H1 (cell line): ENCODE measurements around the gene SFMBT2. TPM values are rescaled to one million over a fixed set of nuclear protein-coding genes. Genes with fewer than 3 reads are reported as not detected.

Source experiments
- ASH2L ChIP-seq: fragments of 200-600, 300-600 bp; sonication (generic); IDR thresholded peaks from one replicate; pipeline ENCODE4 v1.7.1; 2017; ENCODE audit warnings: low read length
- CTBP2 ChIP-seq: IDR thresholded peaks from 2 replicates; pipeline ENCODE4 v1.7.0; 2011; ENCODE audit warnings: borderline replicate concordance, mild to moderate bottlenecking, moderate library complexity, mixed read lengths, low read length; ENCODE audit not compliant: insufficient read depth, insufficient read length
- TAF1 ChIP-seq: IDR thresholded peaks from 2 replicates; pipeline ENCODE4 v1.6.1; 2011; ENCODE audit warnings: mild to moderate bottlenecking, low read depth, low read length
- polyA plus RNA-seq, 7 experiments: library from polyadenylated mRNA; depleted of rRNA in 3 of 7; stranded (reverse) in 5 of 7; unstranded in 2 of 7; fragments of >200 nt in 5 of 7; fragments of 200-250 nt in 2 of 7; gene quantifications; 1 replicate in 5 of 7; 2 replicates in 1 of 7; 4 replicates in 1 of 7; pipeline versions ENCODE4 v1.2.1 to v1.2.3, GENCODE V29; 2011 to 2013; ENCODE audit warnings: missing spikeins in 2 of 7, mixed read lengths in 2 of 7
- total RNA-seq: library from RNA; stranded (reverse); fragmentation: NEBNext Ultra II Directional; extraction: Animal tissue kit (Norgen Biotek cat#: 25700); gene quantifications from 2 replicates; pipeline ENCODE4 v1.2.1, GENCODE V29; 2021

SFMBT2 gene
- total and polyA plus RNA-seq, 2 of the 8 experiments (the other 6 are each of a cell fraction or from before 2014, with no cell fraction given): 2.9 to 11.0 TPM

DNA sequence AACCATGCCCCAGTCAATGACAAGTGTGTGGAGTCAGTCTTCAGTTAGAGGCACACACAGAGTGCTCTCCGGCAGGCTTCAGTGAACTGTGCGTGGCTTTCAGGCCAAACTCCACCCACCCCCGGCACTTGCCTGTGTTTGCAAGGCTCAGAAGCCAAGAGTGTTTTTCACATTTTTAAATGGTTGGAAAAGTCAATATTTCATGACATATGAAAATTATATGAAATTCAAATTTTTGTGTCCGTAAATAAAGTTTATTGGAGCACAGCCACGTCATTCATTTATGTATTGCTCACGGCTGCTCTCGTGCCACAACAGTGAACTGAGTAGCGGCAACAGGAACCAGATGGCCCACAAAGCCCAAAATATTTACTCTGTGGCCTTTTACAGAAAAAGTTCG is 104.7 kb downstream of the SFMBT2 start (continued):
- TF ChIP-seq CTBP2 (no peak), TAF1 (no peak), ASH2L (no peak)
- TF ChIP-seq, all 59 proteins: peak for 0
